Measurements from ENCODE around the gene PAM.

The PAM gene

DNA sequence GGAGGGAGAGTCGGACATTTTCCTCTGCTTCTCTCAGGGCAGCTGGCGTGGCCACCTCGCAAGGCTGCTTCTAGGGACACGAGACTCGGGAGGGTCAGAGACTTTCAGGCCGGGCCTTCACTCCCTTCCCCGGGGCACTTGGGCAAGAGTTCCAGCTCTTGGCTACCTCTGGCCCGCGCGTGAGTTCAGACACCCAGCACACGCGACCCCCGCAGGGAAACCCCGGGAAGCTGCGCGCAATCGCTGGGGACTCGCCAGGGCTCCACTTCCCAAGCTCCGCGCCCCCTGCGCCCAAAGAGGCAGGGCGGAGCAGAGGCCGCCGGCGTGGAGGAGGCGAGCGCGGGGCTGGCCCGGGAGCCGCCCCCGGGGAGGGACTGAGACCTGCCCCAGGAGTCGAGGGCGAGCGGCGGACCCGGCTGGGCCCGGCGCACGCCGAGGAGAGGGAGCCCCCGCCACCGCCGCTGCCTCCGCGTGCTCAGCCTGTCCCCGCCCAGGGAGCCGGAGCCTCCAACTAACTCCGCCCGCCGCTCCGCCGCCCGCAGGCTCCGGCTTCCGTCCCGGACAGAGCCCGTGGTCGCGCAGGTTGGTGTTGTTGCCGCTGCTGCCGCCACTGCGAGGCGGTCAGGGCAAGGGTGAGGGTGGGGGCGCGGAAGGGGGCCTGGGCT lies at the start of gene PAM:
Gene PAM, plus strand, starts transcription at position 539 of the 665 bp plus-strand sequence. CDS start 110,891 bp downstream, outside the sequence.
- TF ChIP-seq, protein P1, sequence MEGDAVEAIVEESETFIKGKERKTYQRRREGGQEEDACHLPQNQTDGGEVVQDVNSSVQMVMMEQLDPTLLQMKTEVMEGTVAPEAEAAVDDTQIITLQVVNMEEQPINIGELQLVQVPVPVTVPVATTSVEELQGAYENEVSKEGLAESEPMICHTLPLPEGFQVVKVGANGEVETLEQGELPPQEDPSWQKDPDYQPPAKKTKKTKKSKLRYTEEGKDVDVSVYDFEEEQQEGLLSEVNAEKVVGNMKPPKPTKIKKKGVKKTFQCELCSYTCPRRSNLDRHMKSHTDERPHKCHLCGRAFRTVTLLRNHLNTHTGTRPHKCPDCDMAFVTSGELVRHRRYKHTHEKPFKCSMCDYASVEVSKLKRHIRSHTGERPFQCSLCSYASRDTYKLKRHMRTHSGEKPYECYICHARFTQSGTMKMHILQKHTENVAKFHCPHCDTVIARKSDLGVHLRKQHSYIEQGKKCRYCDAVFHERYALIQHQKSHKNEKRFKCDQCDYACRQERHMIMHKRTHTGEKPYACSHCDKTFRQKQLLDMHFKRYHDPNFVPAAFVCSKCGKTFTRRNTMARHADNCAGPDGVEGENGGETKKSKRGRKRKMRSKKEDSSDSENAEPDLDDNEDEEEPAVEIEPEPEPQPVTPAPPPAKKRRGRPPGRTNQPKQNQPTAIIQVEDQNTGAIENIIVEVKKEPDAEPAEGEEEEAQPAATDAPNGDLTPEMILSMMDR (IDR thresholded peaks at IDR 0.05), result no peak

DNA sequence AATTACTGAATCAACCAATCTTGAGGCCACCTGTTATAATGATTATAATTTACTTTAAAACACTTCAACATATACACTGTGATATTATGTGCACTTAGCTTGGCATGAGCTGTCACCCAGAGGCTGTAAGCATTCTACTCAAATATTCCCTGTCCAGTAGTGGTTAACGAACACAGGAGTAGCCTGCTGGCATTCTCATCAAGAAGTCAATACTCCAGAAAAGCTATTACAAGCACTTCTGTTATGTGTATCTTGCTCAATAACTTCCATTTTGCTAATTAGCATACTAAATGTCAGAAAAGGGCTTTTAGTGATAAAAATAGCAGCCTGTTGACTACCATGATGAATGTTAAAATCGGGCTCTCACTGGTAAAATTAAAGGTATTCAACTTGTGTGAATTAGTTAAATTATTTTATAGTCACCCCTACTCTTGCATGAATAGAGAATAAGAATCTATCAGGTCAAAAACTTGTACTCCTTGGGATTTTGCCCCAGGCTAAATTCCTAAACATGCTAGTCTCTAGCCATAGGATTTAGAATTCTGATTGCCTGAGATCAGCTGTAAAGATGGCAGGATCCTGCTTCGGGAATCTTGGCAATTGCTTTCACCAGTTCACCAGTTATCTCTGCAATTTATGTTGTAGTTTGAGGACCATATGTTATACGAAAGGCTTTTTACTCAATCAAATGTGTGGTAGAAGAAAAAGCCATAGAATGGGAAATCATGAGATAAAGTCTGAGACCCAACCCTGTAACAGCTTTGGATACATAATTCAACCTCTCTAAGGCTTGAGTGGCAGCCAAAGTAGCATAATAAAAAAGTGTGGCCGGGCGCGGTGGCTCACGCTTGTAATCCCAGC lies 43.4 kb upstream of the PAM start:
- H3K4me3 Mint-ChIP-seq, result no peak overlapping the region
- peaks cover 32% of the 10 kb centered on the region for H3K4me1 Mint-ChIP-seq
- peaks cover 6% of the 10 kb centered on the region for H3K27me3 Mint-ChIP-seq (ENCODE audit: low read depth, poor library complexity)
- DNase-seq, result no peak
- H3K9me3 Mint-ChIP-seq, result peaks cover 19% of the 10 kb centered on the region
- H3K27ac Mint-ChIP-seq, result no peak overlapping the region
- H3K36me3 Mint-ChIP-seq (ENCODE audit: low read depth), result peaks cover 13% of the 10 kb centered on the region
- TF ChIP-seq, protein P1 (IDR thresholded peaks at IDR 0.05), result no peak

More for the DNA sequence above, at the start of gene PAM:
- Mint-ChIP-seq H3K36me3 (ENCODE audit: low read depth) (peaks cover 8% of the 10 kb centered on the region), H3K4me1 (peaks cover 67% of the 10 kb centered on the region), H3K4me3 (peak within 1 kb of the TSS; percentile 95), H3K9me3 (peaks cover 10% of the 10 kb centered on the region), H3K27ac (peak within 1 kb of the TSS; percentile 99), H3K27me3 (ENCODE audit: low read depth, poor library complexity) (peaks cover 11% of the 10 kb centered on the region)
- peak; percentile 89 for DNase-seq

DNA sequence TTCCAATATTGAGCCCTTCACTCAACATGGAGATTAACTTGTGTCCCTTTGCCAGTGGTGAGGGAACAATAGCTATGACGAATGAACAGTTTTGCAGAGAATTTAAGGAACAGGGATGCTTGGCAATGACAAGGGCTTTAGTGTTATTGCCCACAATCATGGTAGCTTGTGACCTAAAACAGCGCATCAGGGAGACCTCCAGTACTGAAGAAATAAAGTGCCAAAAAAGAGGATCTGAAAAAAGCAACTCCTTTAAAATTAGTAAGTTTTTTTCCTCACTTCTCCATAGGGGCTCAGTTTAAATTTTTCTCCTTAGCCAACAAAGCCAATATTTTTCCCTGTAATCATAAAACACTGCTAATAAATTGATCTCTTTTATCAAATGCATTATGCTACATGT lies 41.8 kb upstream of the PAM start:
- TF ChIP-seq, protein P1 (IDR thresholded peaks at IDR 0.05), result no peak
- Mint-ChIP-seq H3K4me1 (peaks cover 36% of the 10 kb centered on the region), H3K27ac (peak overlapping the region; percentile 49), H3K27me3 (ENCODE audit: low read depth, poor library complexity) (peaks cover 6% of the 10 kb centered on the region), H3K9me3 (peaks cover 19% of the 10 kb centered on the region), H3K4me3 (peak overlapping the region; percentile 30), H3K36me3 (ENCODE audit: low read depth) (peaks cover 13% of the 10 kb centered on the region)
- DNase-seq, result no peak

DNA sequence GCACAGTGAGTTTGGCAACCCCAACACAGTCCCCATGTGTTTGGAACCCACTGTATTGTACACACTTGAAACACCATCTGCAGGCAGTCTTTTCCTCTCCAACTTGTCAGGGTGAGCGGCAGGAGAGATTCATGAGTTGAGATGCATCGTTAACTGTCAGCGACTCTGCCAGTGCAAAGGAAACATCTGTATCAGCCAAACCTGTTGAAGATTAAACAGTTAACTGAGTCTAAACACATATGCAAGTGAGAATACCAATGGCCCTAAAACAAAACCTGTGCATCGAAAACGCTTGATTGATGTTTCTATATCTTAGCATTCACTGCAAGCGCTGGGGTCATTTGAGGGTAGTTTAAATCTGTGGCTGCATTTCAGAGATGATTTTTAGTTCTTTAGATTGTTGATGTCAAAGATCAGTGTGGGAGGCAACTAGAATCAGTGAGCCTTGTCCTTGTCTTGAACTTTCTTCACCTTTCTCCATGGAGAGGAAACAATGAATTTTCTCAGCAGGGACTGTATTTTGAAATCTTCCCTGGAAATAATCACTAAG lies 41.3 kb upstream of the PAM start:
- Mint-ChIP-seq H3K4me1 (peaks cover 40% of the 10 kb centered on the region), H3K36me3 (ENCODE audit: low read depth) (peaks cover 11% of the 10 kb centered on the region), H3K9me3 (peaks cover 16% of the 10 kb centered on the region), H3K27me3 (ENCODE audit: low read depth, poor library complexity) (peaks cover 6% of the 10 kb centered on the region), H3K4me3 (peak overlapping the region; percentile 30), H3K27ac (peak overlapping the region; percentile 49)
- TF ChIP-seq, protein P1 (IDR thresholded peaks at IDR 0.05), result no peak
- peak; percentile 20 for DNase-seq

DNA sequence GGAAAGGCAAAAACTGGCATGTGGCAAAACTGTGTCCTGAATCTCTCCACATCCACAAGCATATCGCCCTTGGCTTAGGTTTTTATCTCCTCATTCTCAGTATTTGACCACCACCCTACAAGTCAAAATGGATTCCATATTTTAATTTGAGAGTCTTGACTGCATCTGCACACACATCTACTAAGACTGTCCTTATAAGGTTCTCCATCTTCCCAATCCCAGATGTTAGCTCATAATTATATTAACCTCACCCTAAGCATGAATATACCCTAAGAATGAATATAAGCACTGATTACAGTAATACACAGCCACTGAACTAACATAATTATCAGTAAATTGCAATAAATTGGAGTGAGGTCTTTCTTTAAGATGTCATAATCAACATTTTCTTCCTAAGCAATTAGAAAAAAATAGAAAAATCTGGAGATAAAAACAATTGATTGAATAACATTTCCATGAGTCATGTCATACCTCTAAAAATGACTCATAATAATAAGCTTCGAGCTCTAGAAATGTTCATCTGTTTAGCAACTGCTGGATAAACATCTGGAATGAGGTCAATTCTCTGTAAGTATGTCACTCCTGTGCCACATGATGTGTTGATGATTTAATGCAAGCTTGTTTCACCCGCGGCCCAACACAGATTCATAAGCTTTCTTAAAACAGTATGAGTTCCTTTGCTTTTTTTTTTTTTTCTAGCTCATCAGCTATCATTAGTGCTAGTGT lies 39.9 kb upstream of the PAM start:
- Mint-ChIP-seq H3K27me3 (ENCODE audit: low read depth, poor library complexity) (peaks cover under 1% of the 10 kb centered on the region), H3K27ac (no peak overlapping the region), H3K4me1 (peaks cover 42% of the 10 kb centered on the region), H3K4me3 (no peak overlapping the region), H3K9me3 (peaks cover 13% of the 10 kb centered on the region), H3K36me3 (ENCODE audit: low read depth) (peaks cover 4% of the 10 kb centered on the region)
- no peak for DNase-seq
- TF ChIP-seq, protein P1 (IDR thresholded peaks at IDR 0.05), result no peak

Data from nephron progenitor cell (in vitro differentiated cells).